ENCODE data around the gene PKD2L1.
A peak's percentile ranks its signal among the peaks of the same experiment; 100 is the strongest.
"Not testable (repeated sequence)": the region's sequence is repeated elsewhere in the genome, so short reads cannot be mapped to it uniquely, and the experiment has no call there.

PKD2L1 gene

DNA sequence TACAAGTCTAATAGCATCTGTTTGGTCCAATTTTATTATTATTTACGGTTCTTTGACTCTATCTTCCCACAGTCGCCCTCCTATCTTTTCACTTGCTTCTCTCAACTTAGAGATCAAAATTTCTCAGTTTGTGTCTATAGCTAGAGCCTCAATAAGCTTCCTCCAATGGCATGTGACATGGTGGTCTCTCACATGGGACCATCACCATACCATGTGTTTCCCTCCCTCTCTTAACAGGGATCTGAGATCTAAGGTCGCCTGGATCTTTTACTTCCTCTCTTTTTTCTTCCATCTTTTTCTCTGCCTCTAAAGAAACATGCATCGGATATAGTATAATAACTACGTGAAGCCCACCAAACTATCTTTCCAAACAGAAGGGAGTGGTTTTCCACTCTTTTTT, 1.8 kb downstream of the PKD2L1 start:
- no peak for DNase-seq

DNA sequence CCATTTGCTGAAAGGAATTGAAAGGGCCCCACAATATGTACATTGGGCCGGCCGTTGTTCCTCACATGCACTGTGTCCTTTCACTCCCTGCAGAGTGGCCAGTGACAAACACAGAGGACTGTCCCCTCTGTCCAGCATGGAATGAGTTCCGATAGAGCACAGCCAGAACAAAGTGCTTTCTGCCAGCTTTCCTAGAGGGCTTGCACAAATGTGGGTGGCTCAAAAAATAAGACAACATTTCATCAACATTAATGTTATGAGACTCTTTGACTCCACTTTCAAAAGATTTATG, 2.4 kb downstream of the PKD2L1 start:
- DNase-seq: no peak

DNA sequence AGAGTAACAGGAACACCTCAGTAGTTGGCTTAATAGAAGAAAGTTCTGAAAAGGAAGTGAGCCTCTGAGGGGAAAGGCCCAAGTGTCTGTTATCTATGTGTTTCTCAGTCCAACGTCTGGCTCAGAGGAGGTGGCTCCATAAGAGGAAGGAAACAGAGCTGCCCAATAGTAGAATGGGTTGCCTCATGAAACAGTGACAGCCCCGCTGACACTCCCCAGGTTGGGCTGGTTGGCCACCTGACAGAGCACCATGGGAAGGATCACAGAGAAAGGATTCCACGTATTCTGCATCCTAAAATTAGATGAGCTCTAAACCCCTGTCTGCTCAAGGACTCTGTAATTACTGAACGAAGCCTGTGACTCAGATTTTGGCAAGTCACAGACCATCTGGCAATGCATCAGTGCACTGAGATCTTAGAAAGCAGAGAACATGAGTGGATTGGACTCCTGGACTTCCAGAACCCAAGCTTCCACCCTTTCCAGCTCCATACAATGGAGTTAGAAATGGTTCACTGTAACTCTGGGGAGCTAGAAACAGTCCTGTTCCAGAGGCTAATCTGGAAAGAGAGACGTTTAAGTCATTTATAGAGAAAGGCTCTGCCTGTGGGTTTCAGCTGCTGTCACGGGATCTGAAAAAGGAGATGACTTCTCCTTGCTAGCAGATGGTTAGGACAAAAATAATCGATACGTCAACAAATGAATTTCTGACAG, 2.9 kb downstream of the PKD2L1 start:
- no peak for DNase-seq

DNA sequence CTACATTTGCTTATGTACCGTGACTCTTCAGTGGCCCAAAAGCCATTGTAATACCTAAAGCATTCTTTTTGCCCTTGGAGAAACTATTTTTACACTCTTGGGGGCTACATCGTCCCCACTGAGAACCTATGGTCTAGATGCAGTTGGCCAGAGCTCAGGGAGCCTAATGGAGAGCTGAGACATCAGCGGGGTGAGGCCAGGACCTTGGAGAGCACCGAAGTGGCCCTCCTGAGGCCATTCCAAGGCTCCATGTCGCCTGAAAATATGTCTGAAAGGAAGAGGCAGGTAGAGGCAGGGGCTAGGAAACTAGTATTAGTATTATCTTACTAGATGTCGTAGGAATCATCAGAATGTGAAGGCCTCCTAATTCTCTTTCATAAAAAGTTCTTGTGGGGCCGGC, 4.9 kb downstream of the PKD2L1 start:
- DNase-seq: no peak

DNA sequence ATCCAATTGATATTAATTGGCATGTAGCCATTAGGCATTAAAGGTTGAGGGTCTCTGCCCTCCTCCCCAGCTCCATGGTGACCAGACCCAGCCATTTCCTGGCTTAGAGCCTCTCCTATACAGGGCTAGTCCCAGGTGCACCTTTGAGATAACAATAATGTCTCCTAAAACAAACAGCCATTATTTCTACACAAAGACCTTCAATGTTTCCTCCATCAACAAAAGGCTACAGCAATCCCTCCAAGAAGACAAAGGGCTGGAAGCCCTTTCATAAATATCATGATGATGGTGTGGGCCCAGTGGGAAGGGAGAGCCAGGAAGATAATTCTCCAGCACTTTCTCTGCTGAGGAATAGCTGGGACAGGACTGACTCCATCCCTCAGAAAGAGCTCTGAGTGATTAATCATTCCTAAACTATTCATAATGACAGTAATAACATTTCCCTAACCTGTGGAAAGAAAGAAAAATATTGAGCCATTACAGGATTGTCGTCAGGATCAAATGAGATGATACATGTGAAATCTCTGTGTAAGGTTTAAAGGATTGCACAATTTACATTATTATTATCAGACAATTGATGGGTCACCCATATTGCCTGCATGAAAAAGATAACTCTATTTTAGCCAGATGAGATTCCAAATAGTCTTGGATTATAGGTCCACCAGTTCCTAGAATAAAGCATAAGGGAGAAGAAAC, 10.2 kb downstream of the PKD2L1 start:
- DNase-seq: no peak

DNA sequence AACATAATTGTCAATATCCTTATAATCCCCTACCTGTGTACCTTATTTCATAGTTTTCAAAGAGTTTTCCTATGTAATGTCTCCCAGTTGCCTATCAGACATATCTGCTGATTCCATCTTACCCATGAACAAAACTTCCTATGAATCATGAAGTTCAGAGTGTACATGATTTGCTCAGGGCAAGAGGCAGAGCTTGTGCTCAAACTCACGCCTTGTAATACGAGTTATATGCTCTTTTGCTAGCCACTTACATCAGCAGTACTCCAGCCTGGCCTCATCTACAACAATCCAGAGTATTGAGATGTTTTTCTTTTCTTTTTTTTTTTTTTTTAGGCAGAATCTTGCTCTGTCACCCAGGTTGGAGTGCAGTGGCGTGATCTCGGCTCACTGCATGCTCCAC, 11.8 kb downstream of the PKD2L1 start:
- no peak for DNase-seq

DNA sequence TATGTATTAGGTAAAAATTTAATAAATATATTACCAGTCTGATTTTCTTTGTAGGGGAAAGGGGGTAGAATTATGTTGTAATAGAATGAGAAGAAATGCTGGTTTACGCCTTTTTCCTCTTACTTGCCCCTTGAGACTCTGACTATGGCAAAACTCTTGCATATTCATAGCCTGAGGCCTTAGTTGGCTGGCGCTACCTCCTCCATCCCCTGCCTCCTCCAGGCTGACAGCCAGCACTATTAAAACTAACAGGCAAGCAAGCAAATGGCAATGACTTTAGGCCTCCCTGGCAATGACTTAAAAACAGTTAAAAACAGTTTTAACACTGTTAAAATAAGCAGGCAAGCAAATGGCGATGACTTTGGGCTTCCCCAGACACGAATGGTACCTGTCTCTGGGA, 14.4 kb downstream of the PKD2L1 start:
- no peak for DNase-seq

DNA sequence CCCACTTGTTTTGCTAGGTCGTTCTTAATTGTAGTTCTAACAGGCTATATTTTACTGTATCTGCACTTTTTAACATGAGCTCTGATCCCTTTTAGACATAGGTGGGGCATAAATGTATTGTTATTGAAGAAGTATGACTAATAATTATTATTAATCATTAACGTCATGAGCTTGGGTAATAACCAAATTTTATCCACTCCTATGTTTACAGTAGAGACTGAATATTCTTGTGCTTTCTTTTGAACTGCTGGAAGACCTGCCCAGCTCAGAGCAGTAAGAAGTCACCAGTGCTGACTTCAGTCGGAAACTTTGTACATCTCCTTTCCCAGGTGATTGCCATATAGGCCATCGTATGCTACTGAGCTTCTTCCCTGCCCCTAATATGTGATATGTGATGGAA, 18.7 kb downstream of the PKD2L1 start:
- no peak for DNase-seq

DNA sequence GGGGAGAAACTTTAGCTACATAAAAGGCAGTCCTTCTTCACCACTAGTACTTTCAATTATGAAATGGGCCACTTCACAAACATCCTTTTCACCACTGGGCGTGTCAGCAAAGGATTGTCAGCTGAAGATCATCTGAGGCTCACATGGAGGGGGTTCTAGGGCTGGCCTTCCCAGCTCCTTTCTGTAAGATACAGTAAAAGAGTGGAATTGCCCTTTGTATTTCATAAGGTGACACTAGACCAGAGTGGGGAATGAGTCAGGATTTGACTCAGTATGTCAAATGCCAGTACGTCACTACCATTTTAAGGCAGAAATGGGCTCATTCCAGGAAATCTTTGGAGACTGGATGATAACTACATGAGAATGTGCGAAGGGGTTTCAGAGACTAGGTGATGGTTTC, 22.3 kb downstream of the PKD2L1 start:
- no peak for DNase-seq

DNA sequence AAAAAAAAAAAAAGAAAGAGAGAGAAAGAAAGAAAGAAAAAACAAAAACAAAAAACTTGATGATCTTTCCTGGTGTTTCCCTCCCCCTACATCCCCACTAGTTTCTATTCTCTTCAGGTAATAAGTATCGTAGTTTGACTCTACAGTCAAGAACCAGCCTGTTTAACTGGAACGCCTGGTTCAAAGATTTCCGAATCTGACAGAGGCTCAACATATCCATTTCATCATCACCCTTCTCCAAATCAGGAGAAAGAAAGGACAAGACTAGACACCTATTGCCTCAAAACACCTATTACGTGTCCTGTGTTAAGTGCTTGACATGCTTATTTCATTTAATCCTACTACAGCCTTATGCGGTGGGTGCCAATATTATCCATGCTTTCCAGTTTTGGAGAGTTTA, 23.2 kb downstream of the PKD2L1 start:
- DNase-seq: no peak

DNA sequence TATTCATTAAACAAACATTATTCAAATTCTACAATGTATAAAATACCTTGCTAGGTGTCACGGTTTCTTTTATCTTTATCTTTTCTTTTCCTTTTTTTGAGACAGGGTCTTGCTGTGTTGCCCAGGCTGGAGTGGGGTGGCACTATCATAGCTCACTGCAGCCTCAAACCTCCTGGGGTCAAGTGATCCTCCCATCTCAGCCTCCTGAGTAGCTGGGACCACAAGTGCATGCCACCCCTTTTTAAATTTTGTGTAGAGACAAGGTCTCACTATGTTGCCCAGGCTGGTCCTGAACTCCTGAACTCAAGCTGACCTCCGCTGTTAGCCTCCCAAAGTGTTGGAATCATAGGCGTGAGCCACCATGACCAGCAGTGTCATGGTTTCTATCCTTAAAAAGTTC, 25.6 kb downstream of the PKD2L1 start:
- DNase-seq: no peak

DNA sequence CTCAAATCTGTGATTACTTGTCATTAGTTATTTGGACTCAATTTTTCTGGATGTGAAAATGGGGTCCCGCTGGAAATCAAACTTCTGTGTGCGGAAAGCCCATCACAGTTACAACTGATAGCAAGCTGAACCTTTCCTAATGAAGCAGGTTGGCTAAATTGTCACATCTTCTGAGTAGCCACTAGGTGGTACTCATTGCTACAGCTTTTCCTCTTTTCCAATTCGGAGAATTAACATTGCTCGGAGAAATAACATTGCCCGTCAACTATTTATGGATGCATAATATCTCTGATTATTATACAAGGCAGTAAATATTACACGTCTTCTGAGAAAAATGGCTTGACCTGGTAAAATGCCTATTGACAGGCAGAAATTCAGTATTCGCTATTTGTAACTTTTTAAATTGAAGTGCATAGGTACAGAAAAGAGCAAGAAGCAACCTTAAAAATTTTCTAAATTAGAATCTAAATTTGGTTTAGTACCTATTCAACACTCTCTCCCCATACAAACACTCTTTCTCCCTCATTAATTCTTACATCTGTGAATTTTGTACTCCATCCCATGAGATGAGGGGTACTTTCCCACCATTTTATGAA, 26.2 kb downstream of the PKD2L1 start:
- no peak for DNase-seq

DNA sequence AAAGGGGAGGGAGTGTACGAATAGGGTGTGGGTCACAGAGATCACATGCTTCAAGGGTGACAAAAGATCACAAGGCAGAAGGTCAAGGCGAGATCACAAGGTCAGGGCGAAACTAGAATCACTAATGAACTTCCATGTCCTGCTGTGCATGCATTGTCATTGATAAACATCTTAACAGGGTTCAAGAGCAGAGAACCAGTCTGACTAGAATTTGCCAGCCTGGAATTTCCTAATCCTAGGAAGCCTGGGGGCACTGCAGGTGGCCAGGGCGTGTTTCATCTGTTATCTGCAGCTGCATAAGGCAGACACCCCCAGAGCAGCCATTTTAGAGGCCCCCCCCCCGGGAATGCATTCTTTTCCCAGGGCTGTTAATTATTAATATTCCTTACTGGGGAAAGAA, 28.9 kb downstream of the PKD2L1 start:
- not testable (repeated sequence) for DNase-seq

DNA sequence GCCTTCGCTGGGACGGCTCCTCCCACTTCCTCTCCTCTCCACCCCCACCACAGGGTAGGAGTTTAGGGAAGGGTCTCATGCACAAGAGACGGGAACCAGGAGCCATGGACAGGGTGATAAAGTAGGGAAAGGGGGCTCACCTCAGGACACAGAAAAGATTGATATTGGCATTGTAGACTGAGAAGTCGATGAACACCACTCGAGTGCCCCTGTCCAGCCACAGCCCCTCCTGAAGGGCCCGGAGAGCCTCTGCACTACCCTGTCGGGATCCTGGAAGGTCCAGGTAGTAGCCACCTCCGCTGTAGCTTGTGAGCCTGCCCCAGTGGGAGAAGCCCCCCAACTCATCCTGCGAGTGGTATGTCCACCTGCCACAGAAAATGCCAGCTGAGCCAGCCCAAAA, 32.8 kb downstream of the PKD2L1 start:
- DNase-seq: no peak

DNA sequence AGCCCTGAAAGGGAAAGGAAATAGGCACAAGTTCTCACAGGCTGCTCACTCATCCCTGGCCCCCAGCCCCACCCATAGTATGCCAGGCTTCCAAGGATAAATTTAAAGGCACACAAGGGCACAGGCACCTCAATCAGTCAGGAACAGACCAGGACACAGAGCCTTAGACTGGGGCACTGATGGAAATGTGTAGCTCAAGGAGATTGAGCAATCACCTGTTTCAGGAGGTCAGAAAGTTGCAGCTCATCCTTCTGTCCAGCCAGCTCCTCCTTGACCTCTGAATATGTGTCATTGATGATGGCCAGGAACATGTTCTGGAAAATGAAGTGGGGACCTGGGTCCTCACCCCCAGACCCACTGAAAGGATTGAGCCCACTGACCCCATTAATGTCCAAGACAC, 37.0 kb downstream of the PKD2L1 start:
- no peak for DNase-seq

DNA sequence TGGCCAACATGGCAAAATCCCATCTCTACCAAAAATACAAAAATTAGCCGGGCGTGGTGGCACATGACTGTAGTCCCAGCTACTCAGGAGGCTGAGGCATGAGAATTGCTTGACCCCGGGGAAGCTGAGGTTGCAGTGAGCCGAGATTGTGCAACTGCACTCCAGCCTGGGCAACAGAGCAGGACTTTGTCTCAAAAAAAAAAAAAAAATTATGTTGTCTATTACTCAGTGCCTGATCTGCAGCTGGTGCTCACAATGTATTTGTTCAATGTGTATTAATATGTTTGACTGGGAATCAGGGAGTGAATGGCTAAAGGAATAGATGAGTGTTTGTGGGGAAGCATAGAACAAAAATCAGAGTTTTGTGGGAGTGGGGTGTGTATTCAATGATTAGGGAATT, 37.7 kb downstream of the PKD2L1 start:
- DNase-seq: not testable (repeated sequence)

DNA sequence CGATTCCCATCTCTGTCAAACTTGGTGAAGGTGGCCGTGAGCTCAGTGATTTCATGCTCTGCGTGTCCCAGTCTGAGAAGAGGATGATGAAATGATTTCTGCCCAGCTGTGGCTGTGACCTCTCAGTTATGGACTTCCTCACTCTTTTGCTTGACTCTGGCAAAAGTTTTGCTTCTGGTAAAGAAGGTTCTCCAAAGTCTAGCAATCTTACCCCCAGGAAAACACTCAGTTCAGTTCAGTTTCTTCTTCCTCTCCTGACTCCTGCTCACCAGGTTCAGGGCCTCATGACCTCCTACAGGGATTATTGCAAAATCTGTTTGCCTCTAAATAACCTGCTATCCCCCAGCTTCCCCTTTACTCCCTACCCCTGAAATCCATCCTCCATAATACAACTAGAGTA, 38.7 kb downstream of the PKD2L1 start:
- no peak for DNase-seq

DNA sequence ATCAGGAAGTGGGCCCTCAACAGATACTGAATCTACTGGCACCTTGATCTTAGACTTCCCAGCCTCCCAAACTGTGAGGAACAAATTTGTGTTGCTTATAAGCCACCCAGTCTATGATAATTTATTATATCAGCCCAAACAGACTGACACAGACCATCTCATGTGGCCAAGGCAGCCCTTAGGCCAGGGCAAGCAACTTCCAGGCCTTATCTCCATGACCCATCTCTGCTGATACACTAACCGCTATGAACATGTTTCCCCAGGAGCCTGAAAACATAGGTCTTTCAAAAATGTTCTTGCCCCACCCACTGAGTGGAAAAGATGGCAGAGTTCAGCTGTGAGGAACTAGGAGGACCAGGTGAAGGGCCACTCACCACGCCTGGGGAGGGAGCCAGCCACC, 40.4 kb downstream of the PKD2L1 start:
- no peak for DNase-seq

DNA sequence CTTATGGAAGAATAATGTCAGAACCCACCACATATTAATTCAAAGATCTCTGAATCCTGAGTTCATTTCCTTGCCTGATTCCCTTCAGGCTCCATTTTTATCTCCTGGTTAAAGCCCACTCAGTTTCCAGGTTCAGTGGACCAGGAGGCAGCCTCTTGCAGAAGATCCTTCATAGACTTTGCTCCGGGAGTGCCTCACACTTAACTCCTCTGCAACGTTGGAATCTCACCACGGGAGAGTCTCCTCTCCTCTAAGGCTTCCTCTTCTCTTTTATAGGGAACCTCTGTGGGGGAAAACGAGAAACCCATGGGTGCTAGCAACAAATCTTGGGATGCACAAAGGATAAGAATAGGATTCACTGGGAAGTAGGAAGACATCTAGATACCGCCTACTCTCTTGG, 41.8 kb downstream of the PKD2L1 start:
- DNase-seq: no peak

DNA sequence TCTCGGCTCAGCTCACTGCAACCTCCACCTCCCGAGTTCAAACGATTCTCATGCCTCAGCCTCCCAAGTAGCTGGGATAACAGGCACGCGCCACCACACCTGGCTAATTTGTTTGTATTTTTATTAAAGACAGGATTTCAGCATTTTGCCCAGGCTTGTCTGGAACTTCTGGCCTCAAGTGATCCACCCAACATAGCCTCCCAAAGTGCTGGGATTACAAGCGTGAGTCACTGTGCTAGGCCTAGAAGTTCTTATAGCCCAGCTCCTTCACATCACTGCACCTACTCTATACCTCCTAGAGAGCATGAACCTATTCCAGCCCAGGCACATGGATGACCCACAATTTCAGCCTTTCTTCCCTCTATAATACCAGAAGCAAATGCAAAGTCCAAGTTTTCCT, 42.3 kb downstream of the PKD2L1 start:
- DNase-seq: no peak

DNA sequence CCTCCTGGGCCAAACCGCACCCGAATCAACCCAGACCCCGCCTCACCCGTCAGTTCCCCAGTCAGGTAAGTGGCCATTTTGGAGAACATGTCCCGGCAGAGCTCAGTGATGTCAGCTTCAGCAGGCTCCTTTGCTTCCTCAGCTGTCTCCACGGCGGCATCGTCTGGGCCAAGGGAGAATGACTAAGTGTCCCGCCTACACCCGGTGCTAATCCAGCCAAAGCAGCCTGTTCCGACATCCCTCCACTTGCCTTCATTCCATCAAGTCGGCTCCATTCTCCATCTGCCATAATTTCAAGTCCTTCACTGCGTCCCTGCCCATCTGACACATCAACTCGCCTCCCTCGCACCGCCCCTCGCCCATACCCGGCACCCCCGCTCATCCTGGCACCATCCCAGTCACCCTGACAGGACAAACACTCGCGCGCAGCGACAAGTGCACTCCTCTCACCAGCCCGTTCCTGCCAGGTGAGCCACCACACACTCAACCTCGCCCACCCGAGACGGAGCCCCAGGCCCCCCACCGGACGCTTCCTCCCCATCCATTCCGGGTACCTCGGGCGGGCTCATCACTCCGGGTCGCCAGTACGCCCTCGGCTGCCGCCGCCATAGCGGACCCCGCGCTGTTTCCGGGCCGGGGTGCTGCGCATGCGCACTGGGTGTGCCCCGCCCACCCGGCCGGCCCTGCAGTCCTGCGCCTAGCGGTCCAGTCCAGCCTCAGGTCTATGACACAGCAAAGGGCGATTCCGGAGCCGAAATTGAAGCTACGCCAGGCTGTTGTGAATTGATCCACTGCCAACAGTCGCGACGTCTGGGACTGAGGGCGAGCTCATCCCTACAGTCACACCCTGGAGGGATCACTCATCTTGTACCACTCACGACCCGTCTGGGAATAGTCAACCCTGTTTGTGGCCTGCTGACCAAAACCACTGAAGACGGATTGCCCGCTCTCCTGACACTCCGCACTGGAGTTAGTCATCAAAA, 43.7 kb downstream of the PKD2L1 start, which contains the start of gene BLOC1S2:
TSS of gene BLOC1S2 (minus strand) at position 630 of the 983 bp plus-strand sequence. CDS start at position 609, 21 bp downstream.
- peak; percentile 52 for DNase-seq

DNA sequence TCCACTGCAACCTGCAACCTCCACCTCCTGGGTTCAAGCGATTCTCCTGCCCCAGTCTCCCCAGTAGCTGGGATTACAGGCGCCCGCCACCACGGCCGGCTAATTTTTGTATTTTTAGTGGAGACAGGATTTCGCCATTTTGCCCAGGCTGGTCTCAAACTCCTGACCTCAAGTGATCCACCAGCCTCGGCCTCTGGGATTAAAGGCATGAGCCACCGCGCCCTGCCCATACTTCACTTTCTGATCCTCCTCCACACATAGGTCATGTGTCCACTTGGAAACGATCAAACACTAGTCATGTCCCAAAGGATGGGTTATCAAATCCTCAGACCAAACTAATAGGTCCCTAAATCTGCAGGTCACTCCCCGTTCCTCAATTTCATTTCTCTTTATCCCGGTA, 44.7 kb downstream of the PKD2L1 start:
- DNase-seq: not testable (repeated sequence)

DNA sequence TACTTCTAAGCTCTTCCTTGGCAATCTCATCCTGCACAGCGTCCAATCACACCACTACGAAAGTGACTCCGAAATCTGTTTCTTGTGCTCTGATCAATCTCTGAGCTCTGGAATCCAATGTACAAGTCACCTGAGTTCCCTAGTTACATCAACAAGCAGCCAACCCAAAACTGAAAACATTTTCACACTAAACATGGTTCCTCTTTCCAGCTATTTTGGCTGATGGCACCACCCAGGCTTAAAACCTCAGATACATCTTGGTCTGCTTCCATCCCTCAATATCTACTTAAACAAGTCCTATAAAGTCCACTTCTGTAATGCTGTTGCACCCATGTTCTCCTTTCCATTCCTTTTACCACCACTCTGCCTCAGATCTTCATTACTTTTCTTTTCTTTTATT, 47.1 kb downstream of the PKD2L1 start:
- DNase-seq: no peak

Data from SHP77 treated with DMSO at 0.1 percent for 48 hours (cell line).